IgD-negative memory B cell (primary cell): ENCODE measurements around the gene PTGR2. TPM values are rescaled to one million over a fixed set of nuclear protein-coding genes. Genes with fewer than 3 reads are reported as not detected.

Experiments used
- polyA plus RNA-seq: library from polyadenylated mRNA; unstranded; fragments of 300-500 nt; fragmentation: Illumina TruSeq; gene quantifications from one replicate; pipeline ENCODE4 v1.2.3, GENCODE V29; 2021

PTGR2 gene
- polyA plus RNA-seq, 1 donor from 2014 or later, result 2.0 TPM

Other genes starting within 250 kb of the PTGR2 start
- gene ACOT6, start 239.3 kb upstream of the PTGR2 start, polyA plus RNA-seq, result not detected
- gene DNAL1, start 206.8 kb upstream of the PTGR2 start, polyA plus RNA-seq, result 3.9 TPM
- gene PNMA1, start 137.4 kb upstream of the PTGR2 start, polyA plus RNA-seq, result 20.9 TPM
- 65.3 TPM for gene ZNF410, start 35.0 kb downstream of the PTGR2 start, polyA plus RNA-seq
- 2.4 TPM for gene FAM161B, start 98.3 kb downstream of the PTGR2 start, polyA plus RNA-seq
- 18.9 TPM for gene COQ6, start 98.5 kb downstream of the PTGR2 start, polyA plus RNA-seq
- gene ENTPD5, start 167.5 kb downstream of the PTGR2 start, polyA plus RNA-seq, result 2.9 TPM
- gene BBOF1, start 167.5 kb downstream of the PTGR2 start, polyA plus RNA-seq, result 2.2 TPM
- 14.3 TPM for gene ALDH6A1, start 232.6 kb downstream of the PTGR2 start, polyA plus RNA-seq
- 10.4 TPM for gene LIN52, start 233.1 kb downstream of the PTGR2 start, polyA plus RNA-seq